GM19452 (cell line): ENCODE measurements around the gene ADCY3.
"Not testable (repeated sequence)": the region's sequence is repeated elsewhere in the genome, so short reads cannot be mapped to it uniquely, and the experiment has no call there.

ENCODE experiments used
- ATAC-seq: cut with Tn5 transposase; IDR thresholded peaks from one replicate; pipeline ENCODE4 v1.9.1; 2021; ENCODE audit not compliant: unreplicated experiment

The ADCY3 gene

GRCh38 chr2:24816404-24816803 is 103.6 kb downstream of the ADCY3 start:
- ATAC-seq, result no peak

- ATAC-seq, result no peak
Observed at GRCh38 chr2:24815171-24815570, 104.9 kb downstream of the ADCY3 start.

- ATAC-seq, result no peak
Observed at GRCh38 chr2:24814516-24814915, 105.5 kb downstream of the ADCY3 start.

- no peak for ATAC-seq
Observed at GRCh38 chr2:24813691-24814137, 106.3 kb downstream of the ADCY3 start.

- ATAC-seq, result no peak
Observed at GRCh38 chr2:24809316-24810007, 110.6 kb downstream of the ADCY3 start.

GRCh38 chr2:24806661-24807036 is 113.4 kb downstream of the ADCY3 start:
- ATAC-seq, result no peak

- ATAC-seq, result not testable (repeated sequence)
Observed at GRCh38 chr2:24805811-24806660, 114.0 kb downstream of the ADCY3 start.

- ATAC-seq, result not testable (repeated sequence)
Observed at GRCh38 chr2:24800487-24800886, 119.5 kb downstream of the ADCY3 start.

GRCh38 chr2:24797644-24798043 is 122.4 kb downstream of the ADCY3 start:
- no peak for ATAC-seq

- ATAC-seq, result no peak
Observed at GRCh38 chr2:24793761-24794435, 126.1 kb downstream of the ADCY3 start.

- ATAC-seq, result peak; percentile 95
Observed at GRCh38 chr2:24792874-24793760, 126.9 kb downstream of the ADCY3 start, which contains the start of the genes CENPO and PTRHD1. TSS of gene CENPO (plus strand) at chr2:24793425. CDS start at chr2:24793920, 495 bp downstream. TSS of gene PTRHD1 (minus strand) at chr2:24793391. CDS start at chr2:24793377, 14 bp downstream.

- no peak for ATAC-seq
Observed at GRCh38 chr2:24792542-24792873, 127.5 kb downstream of the ADCY3 start.

- ATAC-seq, result no peak
Observed at GRCh38 chr2:24791452-24791851, 128.6 kb downstream of the ADCY3 start.

GRCh38 chr2:24788816-24789215 is 131.2 kb downstream of the ADCY3 start:
- no peak for ATAC-seq

- ATAC-seq, result no peak
Observed at GRCh38 chr2:24787532-24787931, 132.5 kb downstream of the ADCY3 start.

GRCh38 chr2:24785671-24786321 is 134.2 kb downstream of the ADCY3 start:
- peak; percentile 82 for ATAC-seq

- no peak for ATAC-seq
Observed at GRCh38 chr2:24783641-24784040, 136.4 kb downstream of the ADCY3 start.

- no peak for ATAC-seq
Observed at GRCh38 chr2:24779116-24779515, 140.9 kb downstream of the ADCY3 start.

GRCh38 chr2:24774373-24774772 is 145.7 kb downstream of the ADCY3 start:
- no peak for ATAC-seq
